ENCODE measurements around the gene PKIG.

GRCh38 chr20:44600301-44600700, 17.9 kb downstream of the PKIG start:
- no peak for TF ChIP-seq MAX (IDR thresholded peaks at IDR 0.05)
- no peak for TF ChIP-seq SP1 (IDR thresholded peaks at IDR 0.05; ENCODE audit: low read depth)
- TF ChIP-seq EZH2phosphoT487 (IDR thresholded peaks at IDR 0.05; ENCODE audit: borderline replicate concordance), result no peak
